Inflammatory macrophage treated with lipopolysaccharide for 4 hours (primary cell): Measurements from ENCODE around the gene RPA1.

ENCODE experiments used
- DNase-seq: peaks from one replicate; pipeline ENCODE4 v3.0.0-alpha.2; 2020

The RPA1 gene

GRCh38 chr17:1912146-1912545, 82.3 kb downstream of the RPA1 start:
- no peak for DNase-seq

- no peak for DNase-seq
Measured at GRCh38 chr17:1913702-1914101, 83.9 kb downstream of the RPA1 start.

- no peak for DNase-seq
Measured at GRCh38 chr17:1914661-1915083, 84.9 kb downstream of the RPA1 start.

- peak; percentile 1 for DNase-seq
Measured at GRCh38 chr17:1915889-1916288, 86.1 kb downstream of the RPA1 start.

GRCh38 chr17:1916316-1916715, 86.5 kb downstream of the RPA1 start:
- DNase-seq, result no peak

GRCh38 chr17:1916963-1917715, 87.3 kb downstream of the RPA1 start:
- DNase-seq, result no peak

- DNase-seq, result no peak
Measured at GRCh38 chr17:1918346-1919162, 88.7 kb downstream of the RPA1 start.

GRCh38 chr17:1919201-1919600, 89.4 kb downstream of the RPA1 start:
- DNase-seq, result no peak

- DNase-seq, result no peak
Measured at GRCh38 chr17:1920948-1921351, 91.1 kb downstream of the RPA1 start.

GRCh38 chr17:1928976-1929375, 99.2 kb downstream of the RPA1 start:
- no peak for DNase-seq

- no peak for DNase-seq
Measured at GRCh38 chr17:1930337-1930645, 100.5 kb downstream of the RPA1 start.

- no peak for DNase-seq
Measured at GRCh38 chr17:1931844-1932579, 102.2 kb downstream of the RPA1 start.

GRCh38 chr17:1933875-1934715, 104.3 kb downstream of the RPA1 start:
- no peak for DNase-seq

- no peak for DNase-seq
Measured at GRCh38 chr17:1934901-1935300, 105.1 kb downstream of the RPA1 start.

- no peak for DNase-seq
Measured at GRCh38 chr17:1936766-1937165, 107.0 kb downstream of the RPA1 start.

- no peak for DNase-seq
Measured at GRCh38 chr17:1937461-1937860, 107.7 kb downstream of the RPA1 start.

- no peak for DNase-seq
Measured at GRCh38 chr17:1939981-1940809, 110.4 kb downstream of the RPA1 start.

GRCh38 chr17:1940810-1941185, 111.0 kb downstream of the RPA1 start:
- no peak for DNase-seq

- no peak for DNase-seq
Measured at GRCh38 chr17:1941272-1942065, 111.7 kb downstream of the RPA1 start.

GRCh38 chr17:1942066-1942365, 112.2 kb downstream of the RPA1 start:
- no peak for DNase-seq
